ENCODE results near the gene CACNA1B. TPM values are rescaled to one million over a fixed set of nuclear protein-coding genes. Genes with fewer than 3 reads are reported as not detected.

CACNA1B gene
- total RNA-seq, 4 donors from 2014 or later, result 0.04 to 0.13 (median 0.12) TPM; not detected in 1

GRCh38 chr9:138021251-138022056 is 143.9 kb downstream of the CACNA1B start:
- WGBS, 2 donors (ENCODE audit: low coverage in 1 of 2), result 77 to 87% methylated on average over 3 to 7 of the region's 15 CpGs

GRCh38 chr9:138022121-138022741 is 144.6 kb downstream of the CACNA1B start:
- no peaks in the 10 kb centered on the region for H3K9me3 ChIP-seq
- peaks cover 72% of the 10 kb centered on the region for H3K27me3 ChIP-seq
- TF ChIP-seq POLR2AphosphoS5 (IDR thresholded peaks at IDR 0.05) (no peak), POLR2A (IDR thresholded peaks at IDR 0.05) (no peak), EP300 (IDR thresholded peaks at IDR 0.05) (no peak)
- TF ChIP-seq, protein P1, sequence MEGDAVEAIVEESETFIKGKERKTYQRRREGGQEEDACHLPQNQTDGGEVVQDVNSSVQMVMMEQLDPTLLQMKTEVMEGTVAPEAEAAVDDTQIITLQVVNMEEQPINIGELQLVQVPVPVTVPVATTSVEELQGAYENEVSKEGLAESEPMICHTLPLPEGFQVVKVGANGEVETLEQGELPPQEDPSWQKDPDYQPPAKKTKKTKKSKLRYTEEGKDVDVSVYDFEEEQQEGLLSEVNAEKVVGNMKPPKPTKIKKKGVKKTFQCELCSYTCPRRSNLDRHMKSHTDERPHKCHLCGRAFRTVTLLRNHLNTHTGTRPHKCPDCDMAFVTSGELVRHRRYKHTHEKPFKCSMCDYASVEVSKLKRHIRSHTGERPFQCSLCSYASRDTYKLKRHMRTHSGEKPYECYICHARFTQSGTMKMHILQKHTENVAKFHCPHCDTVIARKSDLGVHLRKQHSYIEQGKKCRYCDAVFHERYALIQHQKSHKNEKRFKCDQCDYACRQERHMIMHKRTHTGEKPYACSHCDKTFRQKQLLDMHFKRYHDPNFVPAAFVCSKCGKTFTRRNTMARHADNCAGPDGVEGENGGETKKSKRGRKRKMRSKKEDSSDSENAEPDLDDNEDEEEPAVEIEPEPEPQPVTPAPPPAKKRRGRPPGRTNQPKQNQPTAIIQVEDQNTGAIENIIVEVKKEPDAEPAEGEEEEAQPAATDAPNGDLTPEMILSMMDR (IDR thresholded peaks at IDR 0.05), result no peak
- no peaks in the 10 kb centered on the region for H3K36me3 ChIP-seq
- H3K4me3 ChIP-seq, result no peak overlapping the region
- WGBS, 2 donors (ENCODE audit: low coverage in 1 of 2), result 17 to 40% methylated on average over 1 to 3 of the region's 17 CpGs
- peaks cover 0 to 11% (median 0%) of the 10 kb centered on the region in 3 donors for H3K4me1 ChIP-seq
- ATAC-seq, result no peak
- H3K27ac ChIP-seq, result no peak overlapping the region

More at GRCh38 chr9:138021251-138022056, 143.9 kb downstream of the CACNA1B start:
- TF ChIP-seq EP300 (IDR thresholded peaks at IDR 0.05), result no peak
- no peak for TF ChIP-seq POLR2A (IDR thresholded peaks at IDR 0.05)
- TF ChIP-seq POLR2AphosphoS5 (IDR thresholded peaks at IDR 0.05), result no peak
- TF ChIP-seq, protein P1 (IDR thresholded peaks at IDR 0.05), result no peak
- no peak for ATAC-seq
- Histone ChIP-seq H3K36me3 (no peaks in the 10 kb centered on the region), H3K4me1 (peaks cover 0 to 11% (median 0%) of the 10 kb centered on the region in 3 donors), H3K9me3 (no peaks in the 10 kb centered on the region), H3K4me3 (no peak overlapping the region), H3K27me3 (peaks cover 78% of the 10 kb centered on the region), H3K27ac (no peak overlapping the region)

DNA sequence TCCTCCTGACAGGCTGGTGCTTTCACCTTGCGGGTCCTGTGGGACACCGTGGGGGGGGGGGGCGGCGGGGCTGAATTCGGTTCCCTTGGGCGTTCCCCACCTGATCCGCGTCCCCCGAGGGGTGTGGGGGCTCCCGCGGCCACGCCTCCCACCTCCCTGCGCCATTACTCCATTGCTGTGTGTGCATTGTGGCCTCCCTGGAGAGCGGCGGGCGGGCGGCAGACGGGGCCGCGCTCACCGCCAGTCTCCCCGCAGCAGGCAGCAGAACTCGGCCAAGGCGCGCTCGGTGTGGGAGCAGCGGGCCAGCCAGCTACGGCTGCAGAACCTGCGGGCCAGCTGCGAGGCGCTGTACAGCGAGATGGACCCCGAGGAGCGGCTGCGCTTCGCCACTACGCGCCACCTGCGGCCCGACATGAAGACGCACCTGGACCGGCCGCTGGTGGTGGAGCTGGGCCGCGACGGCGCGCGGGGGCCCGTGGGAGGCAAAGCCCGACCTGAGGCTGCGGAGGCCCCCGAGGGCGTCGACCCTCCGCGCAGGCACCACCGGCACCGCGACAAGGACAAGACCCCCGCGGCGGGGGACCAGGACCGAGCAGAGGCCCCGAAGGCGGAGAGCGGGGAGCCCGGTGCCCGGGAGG is 145.3 kb downstream of the CACNA1B start:
- Histone ChIP-seq H3K9me3 (no peaks in the 10 kb centered on the region), H3K4me3 (no peak overlapping the region), H3K36me3 (no peaks in the 10 kb centered on the region), H3K27ac (no peak overlapping the region), H3K27me3 (peaks cover 67% of the 10 kb centered on the region), H3K4me1 (peaks cover 0 to 11% (median 0%) of the 10 kb centered on the region in 3 donors)
- 3 to 60% methylated on average over 1 to 6 of the region's 69 CpGs for WGBS, 2 donors (ENCODE audit: low coverage in 1 of 2)
- TF ChIP-seq POLR2AphosphoS5 (IDR thresholded peaks at IDR 0.05) (no peak), EP300 (IDR thresholded peaks at IDR 0.05) (no peak), POLR2A (IDR thresholded peaks at IDR 0.05) (no peak)
- TF ChIP-seq, protein P1 (IDR thresholded peaks at IDR 0.05), result no peak
- ATAC-seq, result no peak

- peaks cover 67% of the 10 kb centered on the region for H3K27me3 ChIP-seq
- TF ChIP-seq EP300 (IDR thresholded peaks at IDR 0.05) (no peak), POLR2A (IDR thresholded peaks at IDR 0.05) (no peak), POLR2AphosphoS5 (IDR thresholded peaks at IDR 0.05) (no peak)
- TF ChIP-seq, protein P1 (IDR thresholded peaks at IDR 0.05), result no peak
- WGBS, 2 donors (ENCODE audit: low coverage in 1 of 2), result 14% methylated on average over 14 of the region's 84 CpGs; no CpG with 5 or more reads in 1 of the 2 donors
- no peak overlapping the region for H3K4me3 ChIP-seq
- H3K9me3 ChIP-seq, result no peaks in the 10 kb centered on the region
- no peak for ATAC-seq
- no peak overlapping the region for H3K27ac ChIP-seq
- no peaks in the 10 kb centered on the region for H3K36me3 ChIP-seq
- peaks cover 0 to 11% (median 0%) of the 10 kb centered on the region in 3 donors for H3K4me1 ChIP-seq
Observed at GRCh38 chr9:138023394-138024124, 146.0 kb downstream of the CACNA1B start.

Measured in gastroesophageal sphincter (tissue), 4 donors.